Gastrocnemius medialis (tissue), 4 donors: ENCODE results near the gene ANXA10. TPM values are rescaled to one million over a fixed set of nuclear protein-coding genes. Genes with fewer than 3 reads are reported as not detected.

Experiments used
- ATAC-seq, 2 donors: fragments of 150-250 bp; one replicate each; pipeline ENCODE4 v1.9.1; 2016
- DNase-seq, 2 donors: peaks; one replicate each; pipeline ENCODE4 v3.0.0-alpha.2; 2019
- H3K27ac ChIP-seq, 4 donors: fragments of 200-600 bp; sonication (generic); 1 replicate in 1 of 4; 2 replicates in 3 of 4; pipeline ENCODE4 v1.5.1; 2016 to 2018; ENCODE audit warnings: mild to moderate bottlenecking in 2 of 4, moderate library complexity in 1 of 4
- H3K27me3 ChIP-seq, 3 donors: fragments of 200-600 bp; sonication (generic) in 2 of 3; 1 replicate in 1 of 3; 2 replicates in 2 of 3; pipeline versions ENCODE4 v1.5.1 to v1.6.0; 2016 to 2019; ENCODE audit warnings: mild to moderate bottlenecking in 1 of 3, moderate library complexity in 1 of 3
- H3K36me3 ChIP-seq, 2 donors: fragments of 200-600 bp; sonication (generic) in 1 of 2; one replicate each; pipeline ENCODE4 v1.5.1; 2017 to 2018
- H3K4me1 ChIP-seq, 2 donors: fragments of 200-600 bp; sonication (generic) in 1 of 2; one replicate each; pipeline ENCODE4 v1.5.1; 2016 to 2017; ENCODE audit warnings: mild to moderate bottlenecking in 2 of 2
- H3K4me3 ChIP-seq, 4 donors: fragments of 200-600 bp; sonication (generic) in 3 of 4; 1 replicate in 1 of 4; 2 replicates in 3 of 4; pipeline ENCODE4 v1.5.1; 2016 to 2019; ENCODE audit warnings: mild to moderate bottlenecking in 2 of 4
- H3K9me3 ChIP-seq, 3 donors: fragments of 200-600 bp; sonication (generic) in 2 of 3; 1 replicate in 1 of 3; 2 replicates in 2 of 3; pipeline ENCODE4 v1.5.1; 2016 to 2019
- CTCF ChIP-seq, 5 experiments: fragments of 450-650 bp in 3 of 5; fragments of 200-600 bp in 2 of 5; sonication (generic) in 2 of 5; IDR thresholded peaks in 4 of 5; conservative IDR thresholded peaks in 1 of 5; 1 replicate in 4 of 5; 2 replicates in 1 of 5; pipeline ENCODE4 v1.5.1; 2016 to 2019; ENCODE audit warnings: antibody characterized with exemption in 5 of 5, mild to moderate bottlenecking in 3 of 5, moderate library complexity in 3 of 5
- POLR2A ChIP-seq, 2 donors: fragments of 450-650 bp; IDR thresholded peaks; one replicate each; pipeline ENCODE4 v1.6.1; 2017; ENCODE audit warnings: antibody characterized with exemption in 2 of 2, mild to moderate bottlenecking in 2 of 2, moderate library complexity in 2 of 2
- in situ Hi-C, 4 donors: fragments of 200-750 bp; cut with MboI; loops; one replicate each; pipeline versions ENCODE4 v1.15.0 to v1.8.0; 2017; ENCODE audit warnings: low sequenced_read_pairs in 4 of 4
- intact Hi-C: fragments of 100-400 bp; cut with DNase I; formaldehyde crosslinking; loops from one replicate; pipeline ENCODE4 v1.15.1; 2023; ENCODE audit warnings: low total_unique reads
- total RNA-seq, 4 donors: library from RNA; depleted of rRNA; stranded (reverse); fragments of >200 nt; gene quantifications; one replicate each; pipeline versions ENCODE4 v1.1.0 to v1.2.3, GENCODE V29; 2016

ANXA10 gene
- total RNA-seq, 4 donors from 2014 or later: not detected

GRCh38 chr4:168177546-168178149 is 85.3 kb downstream of the ANXA10 start:
- ATAC-seq (no peak), DNase-seq (no peak)
- H3K4me3 ChIP-seq: no peak overlapping the region
- TF ChIP-seq CTCF (IDR thresholded peaks at IDR 0.05 in 4 of 5, conservative IDR thresholded peaks at IDR 0.05 in 1 of 5) (no peak), POLR2A (IDR thresholded peaks at IDR 0.05) (no peak)
- intact Hi-C loops: no loop called here
- no peaks in the 10 kb centered on the region for H3K27me3 ChIP-seq
- no peaks in the 10 kb centered on the region for H3K36me3 ChIP-seq
- no peaks in the 10 kb centered on the region for H3K4me1 ChIP-seq
- H3K27ac ChIP-seq: no peak overlapping the region
- no peaks in the 10 kb centered on the region for H3K9me3 ChIP-seq
- in situ Hi-C loops: loop anchor here in 2 of 4 donors (25.0 kb wide), 2 partner anchors 510 to 760 kb away; no protein-coding TSS in a partner anchor

GRCh38 chr4:168183717-168184571 is 91.6 kb downstream of the ANXA10 start:
- H3K4me1 ChIP-seq: no peaks in the 10 kb centered on the region
- DNase-seq (no peak), ATAC-seq (peak in 1 of 2 donors; percentile 19)
- no peaks in the 10 kb centered on the region for H3K36me3 ChIP-seq
- TF ChIP-seq POLR2A (IDR thresholded peaks at IDR 0.05) (no peak), CTCF (IDR thresholded peaks at IDR 0.05 in 4 of 5, conservative IDR thresholded peaks at IDR 0.05 in 1 of 5) (peak in 4 of 5 experiments; percentile 44 to 72 (median 65))
- in situ Hi-C loops (loop anchor here in 2 of 4 donors (25.0 kb wide), 2 partner anchors 503 to 753 kb away; no protein-coding TSS in a partner anchor), intact Hi-C loops (loop anchor here (5.0 to 10.0 kb wide), 3 partner anchors 301 to 741 kb away; partner anchors contain the start of gene DDX60L)
- H3K27me3 ChIP-seq: no peaks in the 10 kb centered on the region
- H3K9me3 ChIP-seq: no peaks in the 10 kb centered on the region
- no peak overlapping the region for H3K4me3 ChIP-seq
- H3K27ac ChIP-seq: no peak overlapping the region

GRCh38 chr4:168188754-168189153 is 96.4 kb downstream of the ANXA10 start:
- H3K36me3 ChIP-seq: no peaks in the 10 kb centered on the region
- no peak overlapping the region for H3K4me3 ChIP-seq
- DNase-seq: no peak
- H3K4me1 ChIP-seq: peaks cover 0 to 7% of the 10 kb centered on the region in 2 donors
- no peak overlapping the region for H3K27ac ChIP-seq
- no peak for ATAC-seq
- intact Hi-C loops: loop anchor here (10.0 kb wide), 2 partner anchors 296 to 736 kb away; partner anchors contain the start of gene DDX60L
- TF ChIP-seq POLR2A (IDR thresholded peaks at IDR 0.05): no peak
- no peak for TF ChIP-seq CTCF (IDR thresholded peaks at IDR 0.05 in 4 of 5, conservative IDR thresholded peaks at IDR 0.05 in 1 of 5)
- no peaks in the 10 kb centered on the region for H3K27me3 ChIP-seq
- in situ Hi-C loops: loop anchor here in 2 of 4 donors (25.0 kb wide), 2 partner anchors 499 to 749 kb away; no protein-coding TSS in a partner anchor
- no peaks in the 10 kb centered on the region for H3K9me3 ChIP-seq

DNA sequence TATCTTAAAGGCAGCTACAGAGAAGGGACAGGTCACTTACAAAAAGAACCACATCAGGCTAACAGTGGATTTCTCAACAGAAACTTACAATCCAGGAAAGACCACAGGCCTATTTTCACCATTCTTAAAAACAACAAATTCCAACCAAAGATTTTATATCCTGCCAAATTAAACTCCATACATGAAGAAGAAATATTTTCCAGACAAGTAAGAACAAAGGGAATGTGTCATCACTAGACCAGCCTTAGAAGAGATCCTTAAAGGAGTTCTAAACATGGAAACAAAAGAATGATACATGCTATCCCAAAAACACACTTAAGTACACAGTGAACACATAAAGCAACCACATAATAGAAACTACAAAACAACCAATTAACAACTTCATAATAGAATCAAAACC is 105.6 kb downstream of the ANXA10 start:
- in situ Hi-C loops (loop anchor here in 2 of 4 donors (25.0 kb wide), 2 partner anchors 489 to 739 kb away; no protein-coding TSS in a partner anchor), intact Hi-C loops (no loop called here)
- Histone ChIP-seq H3K27ac (no peak overlapping the region), H3K36me3 (no peaks in the 10 kb centered on the region), H3K27me3 (no peaks in the 10 kb centered on the region), H3K4me1 (no peaks in the 10 kb centered on the region), H3K4me3 (no peak overlapping the region), H3K9me3 (no peaks in the 10 kb centered on the region)
- DNase-seq: no peak
- ATAC-seq: no peak
- no peak for TF ChIP-seq POLR2A (IDR thresholded peaks at IDR 0.05)
- TF ChIP-seq CTCF (IDR thresholded peaks at IDR 0.05 in 4 of 5, conservative IDR thresholded peaks at IDR 0.05 in 1 of 5): no peak
